Lower lobe of right lung (tissue), 2 donors: ENCODE data around the gene FPR2. TPM values are rescaled to one million over a fixed set of nuclear protein-coding genes. Genes with fewer than 3 reads are reported as not detected.

Source experiments
- ATAC-seq, 2 donors: fragments of 200-7000 bp; cut with Tn5 transposase; one replicate each; pipeline ENCODE4 v1.9.1; 2020 to 2022; ENCODE audit warnings: mild to moderate bottlenecking in 2 of 2, moderate library complexity in 2 of 2
- DNase-seq: peaks from one replicate; pipeline ENCODE4 v3.0.0-alpha.2; 2020
- H3K27ac ChIP-seq: fragments of 200-600 bp; one replicate; pipeline ENCODE4 v1.8.0; 2022
- H3K27me3 ChIP-seq: fragments of 200-600 bp; one replicate; pipeline ENCODE4 v1.8.0; 2022; ENCODE audit warnings: low read depth
- H3K36me3 ChIP-seq: fragments of 200-600 bp; one replicate; pipeline ENCODE4 v1.8.0; 2022; ENCODE audit warnings: mild to moderate bottlenecking
- H3K4me1 ChIP-seq: fragments of 200-600 bp; one replicate; pipeline ENCODE4 v1.8.0; 2022
- H3K4me3 ChIP-seq: fragments of 200-600 bp; one replicate; pipeline ENCODE4 v1.8.0; 2022; ENCODE audit warnings: mild to moderate bottlenecking
- H3K9me3 ChIP-seq: fragments of 200-600 bp; one replicate; pipeline ENCODE4 v1.8.0; 2022
- CTCF ChIP-seq: fragments of 200-600 bp; IDR thresholded peaks from one replicate; pipeline ENCODE4 v1.8.0; 2022; ENCODE audit warnings: antibody characterized with exemption, mild to moderate bottlenecking
- intact Hi-C: fragments of 100-400 bp; cut with DNase I; formaldehyde crosslinking; loops from one replicate; pipeline ENCODE4 v1.11.0; 2022
- total RNA-seq: library from RNA; stranded (reverse); fragmentation: NEBNext Ultra II Directional; extraction: Animal tissue kit (Norgen Biotek cat#: 25700); gene quantifications from one replicate; pipeline ENCODE4 v1.2.1, GENCODE V29; 2021
- donor health status: DM: no; HTN: yes; CAD: no; lungs with severe emphysema.

The FPR2 gene
- total RNA-seq, 1 donor from 2014 or later: 29.4 TPM

GRCh38 chr19:51722492-51722891, 38.5 kb upstream of the FPR2 start:
- intact Hi-C loops: no loop called here
- TF ChIP-seq CTCF: no peak
- Histone ChIP-seq H3K4me3 (no peak overlapping the region), H3K36me3 (no peaks in the 10 kb centered on the region), H3K27ac (no peak overlapping the region), H3K4me1 (peaks cover 5% of the 10 kb centered on the region), H3K27me3 (peaks cover 58% of the 10 kb centered on the region), H3K9me3 (no peaks in the 10 kb centered on the region)
- no peak for ATAC-seq
- DNase-seq: no peak

GRCh38 chr19:51724543-51724942, 36.4 kb upstream of the FPR2 start:
- H3K27me3 ChIP-seq: peaks cover 50% of the 10 kb centered on the region
- intact Hi-C loops: no loop called here
- TF ChIP-seq CTCF: no peak
- no peaks in the 10 kb centered on the region for H3K9me3 ChIP-seq
- H3K36me3 ChIP-seq: no peaks in the 10 kb centered on the region
- H3K4me1 ChIP-seq: peaks cover 3% of the 10 kb centered on the region
- peak; percentile 13 to 20 for ATAC-seq
- H3K4me3 ChIP-seq: no peak overlapping the region
- H3K27ac ChIP-seq: no peak overlapping the region
- no peak for DNase-seq

GRCh38 chr19:51726049-51726448, 34.9 kb upstream of the FPR2 start:
- intact Hi-C loops: no loop called here
- Histone ChIP-seq H3K27ac (no peak overlapping the region), H3K36me3 (no peaks in the 10 kb centered on the region), H3K4me3 (no peak overlapping the region), H3K4me1 (no peaks in the 10 kb centered on the region), H3K9me3 (no peaks in the 10 kb centered on the region), H3K27me3 (peaks cover 35% of the 10 kb centered on the region)
- TF ChIP-seq CTCF: no peak
- DNase-seq (no peak), ATAC-seq (peak; percentile 66 to 73)

GRCh38 chr19:51727349-51727880, 33.6 kb upstream of the FPR2 start:
- DNase-seq: no peak
- intact Hi-C loops: no loop called here
- no peaks in the 10 kb centered on the region for H3K4me1 ChIP-seq
- peak in 1 of 2 donors; percentile 6 for ATAC-seq
- no peak overlapping the region for H3K27ac ChIP-seq
- no peak for TF ChIP-seq CTCF
- peaks cover 24% of the 10 kb centered on the region for H3K27me3 ChIP-seq
- H3K4me3 ChIP-seq: no peak overlapping the region
- H3K36me3 ChIP-seq: no peaks in the 10 kb centered on the region
- no peaks in the 10 kb centered on the region for H3K9me3 ChIP-seq

GRCh38 chr19:51729781-51730180, 31.2 kb upstream of the FPR2 start:
- no peak overlapping the region for H3K27ac ChIP-seq
- peaks cover 20% of the 10 kb centered on the region for H3K27me3 ChIP-seq
- no peaks in the 10 kb centered on the region for H3K36me3 ChIP-seq
- H3K4me3 ChIP-seq: no peak overlapping the region
- H3K9me3 ChIP-seq: no peaks in the 10 kb centered on the region
- intact Hi-C loops: no loop called here
- DNase-seq: no peak
- no peak for ATAC-seq
- no peaks in the 10 kb centered on the region for H3K4me1 ChIP-seq
- no peak for TF ChIP-seq CTCF
